HCT116 (cell line): ENCODE measurements around the gene SAC3D1. TPM values are rescaled to one million over a fixed set of nuclear protein-coding genes. Genes with fewer than 3 reads are reported as not detected.
A peak's percentile ranks its signal among the peaks of the same experiment; 100 is the strongest.

Experiments used
- ATAC-seq: fragments of 200-7000 bp; cut with Tn5 transposase; 2 replicates; pipeline ENCODE4 v1.9.1; 2020; ENCODE audit warnings: mild to moderate bottlenecking, moderate library complexity
- BruUV-seq: library from RNA; stranded (reverse); fragments of 400-500 nt; replicated peaks from 2 replicates; lab custom pipeline; 2021; lab: Mats Ljungman, UMichigan
- CTCF ChIA-PET: fragments of 300-600 bp; sonication (Branson Sonifier 250); formaldehyde crosslinking; loops from one replicate; lab custom pipeline; 2021; ENCODE audit warnings: antibody characterized with exemption; lab: Charles Lee
- POLR2A ChIA-PET: fragments of 300-600, 350-600 bp; sonication (Branson Sonifier 250); formaldehyde crosslinking; loops from one replicate; lab custom pipeline; 2021; ENCODE audit warnings: antibody characterized with exemption; lab: Charles Lee
- RAD21 ChIA-PET, 2 experiments: fragments of 300-600 bp; sonication (Branson Sonifier 250); formaldehyde crosslinking; loops; one replicate each; lab custom pipeline; 2023; ENCODE audit warnings: low total read pairs in 2 of 2; ENCODE audit not compliant: uncharacterized antibody in 2 of 2, unreplicated experiment in 2 of 2, low non-redundant PET in 1 of 2; lab: Charles Lee
- DNase-seq: peaks from one replicate; pipeline ENCODE4 v3.0.0-alpha.2; 2010; ENCODE audit warnings: low read depth, low spot score
- H2AFZ ChIP-seq: fragments of 200-600 bp; shearing (Covaris generic), sonication (generic); 2 replicates; pipeline ENCODE4 v1.6.1; 2017; ENCODE audit warnings: low read depth, mixed run types, mixed read lengths, antibody characterized with exemption, low read length; ENCODE audit not compliant: poor library complexity, severe bottlenecking
- H3K27ac ChIP-seq: 2 replicates; pipeline ENCODE4 v1.5.1; 2012; ENCODE audit warnings: low read depth, low read length
- H3K27me3 ChIP-seq: fragments of 200-600 bp; sonication (generic); 2 replicates; pipeline ENCODE4 v1.6.1; 2016; ENCODE audit warnings: mixed run types, low read length, mixed read lengths; ENCODE audit not compliant: insufficient read depth
- H3K36me3 ChIP-seq, 2 experiments: fragments of 200-500 bp in 1 of 2; fragments of 200-600 bp in 1 of 2; sonication (Bioruptor generic) in 1 of 2; sonication (generic) in 1 of 2; 2 replicates each; pipeline versions ENCODE4 v1.5.1 to v1.6.1; 2014 to 2016; ENCODE audit warnings: low read length in 2 of 2, inconsistent platforms in 1 of 2, mixed read lengths in 1 of 2, mixed run types in 1 of 2; ENCODE audit not compliant: insufficient read depth in 2 of 2, control insufficient read depth in 1 of 2
- H3K4me1 ChIP-seq, 2 experiments: fragments of 200-600 bp in 1 of 2; sonication (generic) in 1 of 2; 2 replicates each; pipeline versions ENCODE4 v1.5.1 to v1.6.1; 2012 to 2017; ENCODE audit warnings: low read length in 2 of 2, inconsistent platforms in 1 of 2, mild to moderate bottlenecking in 1 of 2, mixed read lengths in 1 of 2, mixed run types in 1 of 2, moderate library complexity in 1 of 2; ENCODE audit not compliant: insufficient read depth in 2 of 2, control insufficient read depth in 1 of 2
- H3K4me2 ChIP-seq: fragments of 200-600 bp; sonication (generic); 2 replicates; pipeline ENCODE4 v1.6.1; 2017; ENCODE audit warnings: mixed run types, low read length, mixed read lengths
- H3K4me3 ChIP-seq, 2 experiments: fragments of 200-600 bp in 1 of 2; sonication (generic) in 1 of 2; replicated peaks in 1 of 2; 2 replicates each; pipeline ENCODE4 v1.5.1; 2011 to 2016; ENCODE audit warnings: low read length in 2 of 2, control low read depth in 1 of 2, low read depth in 1 of 2, mild to moderate bottlenecking in 1 of 2, mixed read lengths in 1 of 2, mixed run types in 1 of 2
- H3K79me2 ChIP-seq: fragments of 200-600 bp; sonication (generic); 2 replicates; pipeline ENCODE4 v1.6.1; 2017; ENCODE audit warnings: mild to moderate bottlenecking, mixed run types, low read length, moderate library complexity, mixed read lengths; ENCODE audit not compliant: insufficient read depth
- H3K9ac ChIP-seq: fragments of 200-600 bp; sonication (generic); 2 replicates; pipeline ENCODE4 v1.6.1; 2016; ENCODE audit warnings: low read length, mixed read lengths
- H3K9me2 ChIP-seq: fragments of 200-600 bp; sonication (generic), shearing (Covaris generic); 2 replicates; pipeline ENCODE4 v1.6.1; 2017; ENCODE audit warnings: mixed run types, mild to moderate bottlenecking, moderate library complexity; ENCODE audit not compliant: insufficient read depth
- H3K9me3 ChIP-seq, 2 experiments: fragments of 200-500 bp in 1 of 2; fragments of 200-600 bp in 1 of 2; sonication (Bioruptor generic) in 1 of 2; sonication (generic) in 1 of 2; 2 replicates each; pipeline ENCODE4 v1.6.1; 2014 to 2017; ENCODE audit warnings: low read length in 2 of 2, mixed read lengths in 2 of 2, inconsistent platforms in 1 of 2, low read depth in 1 of 2, mild to moderate bottlenecking in 1 of 2, mixed run types in 1 of 2, moderate library complexity in 1 of 2; ENCODE audit not compliant: control insufficient read depth in 1 of 2, insufficient read depth in 1 of 2
- H4K20me1 ChIP-seq: fragments of 200-600 bp; sonication (generic), shearing (Covaris generic); 2 replicates; pipeline ENCODE4 v1.6.1; 2017; ENCODE audit warnings: mixed run types, mild to moderate bottlenecking, moderate library complexity; ENCODE audit not compliant: insufficient read depth
- CEBPB ChIP-seq: IDR thresholded peaks from 2 replicates; pipeline ENCODE4 v1.6.1; 2012; ENCODE audit warnings: low read depth
- CTCF ChIP-seq, 3 experiments: fragments of 200-600 bp in 1 of 3; sonication (generic) in 1 of 3; IDR thresholded peaks in 2 of 3; conservative IDR thresholded peaks in 1 of 3; 2 replicates each; pipeline ENCODE4 v1.5.1; 2012 to 2017; ENCODE audit warnings: low read depth in 2 of 3, low read length in 2 of 3, antibody characterized with exemption in 1 of 3, borderline replicate concordance in 1 of 3, control low read depth in 1 of 3, mild to moderate bottlenecking in 1 of 3, mixed read lengths in 1 of 3, mixed run types in 1 of 3, moderate library complexity in 1 of 3; ENCODE audit not compliant: insufficient read depth in 1 of 3
- EGR1 ChIP-seq: IDR thresholded peaks from 2 replicates; pipeline ENCODE4 v1.6.1; 2012; ENCODE audit warnings: low read depth
- ELF1 ChIP-seq: IDR thresholded peaks from 2 replicates; pipeline ENCODE4 v1.6.1; 2012; ENCODE audit warnings: low read depth, borderline replicate concordance
- EZH2 ChIP-seq: fragments of 200-600 bp; sonication (generic); IDR thresholded peaks from 2 replicates; pipeline ENCODE4 v1.6.1; 2017; ENCODE audit warnings: antibody characterized with exemption, mixed run types
- EZH2phosphoT487 ChIP-seq: fragments of 200-600 bp; IDR thresholded peaks from 2 replicates; pipeline ENCODE4 v1.6.1; 2018; ENCODE audit warnings: antibody characterized with exemption, borderline replicate concordance
- JUND ChIP-seq: IDR thresholded peaks from 2 replicates; pipeline ENCODE4 v1.6.1; 2012
- POLR2A ChIP-seq: IDR thresholded peaks from 2 replicates; pipeline ENCODE4 v1.7.0; 2011; ENCODE audit warnings: borderline replicate concordance; ENCODE audit not compliant: insufficient read depth, insufficient read length; ENCODE audit errors: extremely low read depth
- REST ChIP-seq: IDR thresholded peaks from 2 replicates; pipeline ENCODE4 v1.6.1; 2012; ENCODE audit warnings: low read depth
- SP1 ChIP-seq: IDR thresholded peaks from 2 replicates; pipeline ENCODE4 v1.6.1; 2012; ENCODE audit warnings: low read depth
- SRF ChIP-seq: IDR thresholded peaks from 2 replicates; pipeline ENCODE4 v1.6.1; 2012; ENCODE audit warnings: low read depth
- TCF7L2 ChIP-seq: IDR thresholded peaks from 2 replicates; pipeline ENCODE4 v1.7.0; 2011; ENCODE audit warnings: borderline replicate concordance, inconsistent platforms; ENCODE audit not compliant: insufficient read depth, insufficient read length; ENCODE audit errors: extremely low read depth
- intact Hi-C: fragments of 100-400 bp; cut with micrococcal nuclease; formaldehyde crosslinking; loops from 2 replicates; pipeline ENCODE4 v1.10.0; 2022
- total RNA-seq: library from RNA; stranded (reverse); gene quantifications from one replicate; pipeline ENCODE4 v1.2.1, GENCODE V29; 2021; ENCODE audit not compliant: unreplicated experiment
- TF ChIP-seq, protein P1 (sequence below): IDR thresholded peaks from 2 replicates; pipeline ENCODE4 v1.6.1; 2011; ENCODE audit warnings: mild to moderate bottlenecking, low read length, moderate library complexity; ENCODE audit not compliant: insufficient replicate concordance; ENCODE audit errors: extremely low read depth

Gene SAC3D1
- total RNA-seq, 1 experiment from 2014 or later, result 36.9 TPM

- Histone ChIP-seq H2AFZ (no peak overlapping the region), H4K20me1 (no peaks in the 10 kb centered on the region), H3K4me3 (no peak overlapping the region), H3K27ac (no peak overlapping the region), H3K27me3 (no peaks in the 10 kb centered on the region), H3K9ac (no peak overlapping the region), H3K36me3 (peaks cover 2 to 13% of the 10 kb centered on the region in 2 experiments; a peak in 2 of 4 replicates), H3K9me3 (no peaks in the 10 kb centered on the region), H3K4me2 (no peak overlapping the region), H3K4me1 (no peaks in the 10 kb centered on the region), H3K79me2 (peaks cover 13% of the 10 kb centered on the region; the same call in 1 of the 2 replicates), H3K9me2 (no peaks in the 10 kb centered on the region)
- intact Hi-C loops, result no loop called here
- TF ChIP-seq EZH2phosphoT487, result no peak
- TF ChIP-seq TCF7L2, result no peak
- POLR2A ChIA-PET, result no interaction called here
- RAD21 ChIA-PET, result no interaction called here
- no peak for ATAC-seq
- BruUV-seq, result no TSS peak
- CTCF ChIA-PET, result no interaction called here
- no peak for DNase-seq
Measured at GRCh38 chr11:65072631-65072966, 31.6 kb downstream of the SAC3D1 start.

DNA sequence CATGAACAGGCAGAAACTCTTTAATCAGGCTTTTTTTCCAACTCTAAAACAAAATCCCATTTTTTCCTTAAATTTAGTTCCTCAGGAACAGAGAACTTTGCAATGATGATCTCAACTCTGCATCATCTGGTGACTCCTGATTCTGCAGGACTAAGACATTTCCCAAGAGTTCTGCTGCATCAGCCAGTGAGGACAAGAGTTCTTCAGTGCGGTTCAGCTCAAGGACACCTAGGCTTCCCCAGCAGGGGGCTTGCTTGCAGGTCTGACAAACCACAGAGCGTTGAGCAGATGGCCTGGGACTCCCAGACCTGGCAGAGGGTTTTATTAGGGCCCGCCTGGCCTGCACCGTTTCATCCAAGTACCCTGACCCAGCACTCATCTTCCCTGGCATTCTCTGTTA lies 36.4 kb downstream of the SAC3D1 start:
- ATAC-seq, result peak; percentile 19; the same call in 1 of the 2 replicates
- POLR2A ChIA-PET, result no interaction called here
- no peak for TF ChIP-seq JUND
- no peak for TF ChIP-seq EGR1
- TF ChIP-seq TCF7L2, result no peak
- TF ChIP-seq, protein P1, sequence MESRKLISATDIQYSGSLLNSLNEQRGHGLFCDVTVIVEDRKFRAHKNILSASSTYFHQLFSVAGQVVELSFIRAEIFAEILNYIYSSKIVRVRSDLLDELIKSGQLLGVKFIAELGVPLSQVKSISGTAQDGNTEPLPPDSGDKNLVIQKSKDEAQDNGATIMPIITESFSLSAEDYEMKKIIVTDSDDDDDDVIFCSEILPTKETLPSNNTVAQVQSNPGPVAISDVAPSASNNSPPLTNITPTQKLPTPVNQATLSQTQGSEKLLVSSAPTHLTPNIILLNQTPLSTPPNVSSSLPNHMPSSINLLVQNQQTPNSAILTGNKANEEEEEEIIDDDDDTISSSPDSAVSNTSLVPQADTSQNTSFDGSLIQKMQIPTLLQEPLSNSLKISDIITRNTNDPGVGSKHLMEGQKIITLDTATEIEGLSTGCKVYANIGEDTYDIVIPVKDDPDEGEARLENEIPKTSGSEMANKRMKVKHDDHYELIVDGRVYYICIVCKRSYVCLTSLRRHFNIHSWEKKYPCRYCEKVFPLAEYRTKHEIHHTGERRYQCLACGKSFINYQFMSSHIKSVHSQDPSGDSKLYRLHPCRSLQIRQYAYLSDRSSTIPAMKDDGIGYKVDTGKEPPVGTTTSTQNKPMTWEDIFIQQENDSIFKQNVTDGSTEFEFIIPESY, result no peak
- TF ChIP-seq POLR2A, result no peak
- TF ChIP-seq EZH2, result no peak
- TF ChIP-seq ELF1, result no peak
- TF ChIP-seq SRF, result no peak
- TF ChIP-seq REST, result no peak
- no peak for TF ChIP-seq CTCF (IDR thresholded peaks at IDR 0.05 in 2 of 3, conservative IDR thresholded peaks at IDR 0.05 in 1 of 3; ENCODE audit: borderline replicate concordance in 1 of 3, insufficient read depth in 1 of 3, low read depth in 2 of 3, low read length in 2 of 3)
- no peak for TF ChIP-seq CEBPB
- no peak for TF ChIP-seq SP1

More for the DNA sequence above, 36.4 kb downstream of the SAC3D1 start:
- H3K27me3 ChIP-seq, result no peaks in the 10 kb centered on the region
- DNase-seq, result no peak
- H3K9me3 ChIP-seq, result no peaks in the 10 kb centered on the region
- no peak overlapping the region for H3K4me3 ChIP-seq
- intact Hi-C loops, result loop anchor here (5.0 kb wide), 1 partner anchor 65 kb away; the partner anchor contains the start of gene ARL2
- H3K9me2 ChIP-seq, result no peaks in the 10 kb centered on the region
- ChIA-PET RAD21 (no interaction called here), CTCF (no interaction called here)
- no peak overlapping the region for H2AFZ ChIP-seq
- H3K4me2 ChIP-seq, result no peak overlapping the region
- peaks cover 0 to 18% of the 10 kb centered on the region in 2 experiments; a peak in 3 of 4 replicates for H3K4me1 ChIP-seq
- H3K36me3 ChIP-seq, result peaks cover 14 to 49% of the 10 kb centered on the region in 2 experiments; a peak in 2 of 4 replicates
- no peak overlapping the region; the same call in 1 of the 2 replicates for H3K27ac ChIP-seq
- BruUV-seq, result no TSS peak
- no peak overlapping the region for H3K9ac ChIP-seq
- peaks cover 58% of the 10 kb centered on the region for H3K79me2 ChIP-seq
- no peaks in the 10 kb centered on the region for H4K20me1 ChIP-seq
